ENCODE results near the gene UBASH3B.

Gene UBASH3B

GRCh38 chr11:122789907-122790306 lies 134.4 kb downstream of the UBASH3B start:
- no peak for DNase-seq

- DNase-seq: no peak
Observed at GRCh38 chr11:122791411-122791810, 135.9 kb downstream of the UBASH3B start.

GRCh38 chr11:122791836-122792235 lies 136.3 kb downstream of the UBASH3B start:
- no peak for DNase-seq

- DNase-seq: no peak
Observed at GRCh38 chr11:122793515-122793914, 138.0 kb downstream of the UBASH3B start.

GRCh38 chr11:122795307-122795706 lies 139.8 kb downstream of the UBASH3B start:
- no peak for DNase-seq

GRCh38 chr11:122796128-122796717 lies 140.7 kb downstream of the UBASH3B start:
- no peak for DNase-seq

- no peak for DNase-seq
Observed at GRCh38 chr11:122797651-122798050, 142.1 kb downstream of the UBASH3B start.

GRCh38 chr11:122799406-122800105 lies 144.0 kb downstream of the UBASH3B start:
- no peak for DNase-seq

GRCh38 chr11:122802876-122803275 lies 147.4 kb downstream of the UBASH3B start:
- DNase-seq: no peak

- DNase-seq: no peak
Observed at GRCh38 chr11:122803306-122803705, 147.8 kb downstream of the UBASH3B start.

GRCh38 chr11:122803716-122804115 lies 148.2 kb downstream of the UBASH3B start:
- DNase-seq: no peak

- no peak for DNase-seq
Observed at GRCh38 chr11:122804161-122804560, 148.6 kb downstream of the UBASH3B start.

- DNase-seq: no peak
Observed at GRCh38 chr11:122804796-122805195, 149.3 kb downstream of the UBASH3B start.

GRCh38 chr11:122807731-122808477 lies 152.4 kb downstream of the UBASH3B start:
- DNase-seq: no peak

- no peak for DNase-seq
Observed at GRCh38 chr11:122808478-122808869, 153.0 kb downstream of the UBASH3B start.

- DNase-seq: no peak
Observed at GRCh38 chr11:122809866-122810265, 154.3 kb downstream of the UBASH3B start.

GRCh38 chr11:122811721-122812120 lies 156.2 kb downstream of the UBASH3B start:
- DNase-seq: no peak

GRCh38 chr11:122812638-122813037 lies 157.1 kb downstream of the UBASH3B start:
- no peak for DNase-seq

GRCh38 chr11:122813176-122813893 lies 157.8 kb downstream of the UBASH3B start:
- DNase-seq: no peak

- no peak for DNase-seq
Observed at GRCh38 chr11:122813894-122814270, 158.4 kb downstream of the UBASH3B start.

- no peak for DNase-seq
Observed at GRCh38 chr11:122814401-122814800, 158.9 kb downstream of the UBASH3B start.

- DNase-seq: no peak
Observed at GRCh38 chr11:122815900-122816299, 160.4 kb downstream of the UBASH3B start.

- DNase-seq: no peak
Observed at GRCh38 chr11:122816761-122817520, 161.4 kb downstream of the UBASH3B start.

Data from NCI-H1436 treated with DMSO at 0.1 percent for 48 hours (cell line).